HCT116 (cell line): ENCODE results near the gene METTL15. TPM values are rescaled to one million over a fixed set of nuclear protein-coding genes. Genes with fewer than 3 reads are reported as not detected.

ENCODE experiments used
- ATAC-seq: fragments of 200-7000 bp; cut with Tn5 transposase; 2 replicates; pipeline ENCODE4 v1.9.1; 2020; ENCODE audit warnings: mild to moderate bottlenecking, moderate library complexity
- BruUV-seq: library from RNA; stranded (reverse); fragments of 400-500 nt; replicated peaks from 2 replicates; lab custom pipeline; 2021; lab: Mats Ljungman, UMichigan
- CTCF ChIA-PET: fragments of 300-600 bp; sonication (Branson Sonifier 250); formaldehyde crosslinking; loops from one replicate; lab custom pipeline; 2021; ENCODE audit warnings: antibody characterized with exemption; lab: Charles Lee
- POLR2A ChIA-PET: fragments of 300-600, 350-600 bp; sonication (Branson Sonifier 250); formaldehyde crosslinking; loops from one replicate; lab custom pipeline; 2021; ENCODE audit warnings: antibody characterized with exemption; lab: Charles Lee
- RAD21 ChIA-PET, 2 experiments: fragments of 300-600 bp; sonication (Branson Sonifier 250); formaldehyde crosslinking; loops; one replicate each; lab custom pipeline; 2023; ENCODE audit warnings: low total read pairs in 2 of 2; ENCODE audit not compliant: uncharacterized antibody in 2 of 2, unreplicated experiment in 2 of 2, low non-redundant PET in 1 of 2; lab: Charles Lee
- DNase-seq: peaks from one replicate; pipeline ENCODE4 v3.0.0-alpha.2; 2010; ENCODE audit warnings: low read depth, low spot score
- H2AFZ ChIP-seq: fragments of 200-600 bp; shearing (Covaris generic), sonication (generic); 2 replicates; pipeline ENCODE4 v1.6.1; 2017; ENCODE audit warnings: low read depth, mixed run types, mixed read lengths, antibody characterized with exemption, low read length; ENCODE audit not compliant: poor library complexity, severe bottlenecking
- H3K27ac ChIP-seq: 2 replicates; pipeline ENCODE4 v1.5.1; 2012; ENCODE audit warnings: low read depth, low read length
- H3K27me3 ChIP-seq: fragments of 200-600 bp; sonication (generic); 2 replicates; pipeline ENCODE4 v1.6.1; 2016; ENCODE audit warnings: mixed run types, low read length, mixed read lengths; ENCODE audit not compliant: insufficient read depth
- H3K36me3 ChIP-seq, 2 experiments: fragments of 200-500 bp in 1 of 2; fragments of 200-600 bp in 1 of 2; sonication (Bioruptor generic) in 1 of 2; sonication (generic) in 1 of 2; 2 replicates each; pipeline versions ENCODE4 v1.5.1 to v1.6.1; 2014 to 2016; ENCODE audit warnings: low read length in 2 of 2, inconsistent platforms in 1 of 2, mixed read lengths in 1 of 2, mixed run types in 1 of 2; ENCODE audit not compliant: insufficient read depth in 2 of 2, control insufficient read depth in 1 of 2
- H3K4me1 ChIP-seq, 2 experiments: fragments of 200-600 bp in 1 of 2; sonication (generic) in 1 of 2; 2 replicates each; pipeline versions ENCODE4 v1.5.1 to v1.6.1; 2012 to 2017; ENCODE audit warnings: low read length in 2 of 2, inconsistent platforms in 1 of 2, mild to moderate bottlenecking in 1 of 2, mixed read lengths in 1 of 2, mixed run types in 1 of 2, moderate library complexity in 1 of 2; ENCODE audit not compliant: insufficient read depth in 2 of 2, control insufficient read depth in 1 of 2
- H3K4me2 ChIP-seq: fragments of 200-600 bp; sonication (generic); 2 replicates; pipeline ENCODE4 v1.6.1; 2017; ENCODE audit warnings: mixed run types, low read length, mixed read lengths
- H3K4me3 ChIP-seq, 2 experiments: fragments of 200-600 bp in 1 of 2; sonication (generic) in 1 of 2; replicated peaks in 1 of 2; 2 replicates each; pipeline ENCODE4 v1.5.1; 2011 to 2016; ENCODE audit warnings: low read length in 2 of 2, control low read depth in 1 of 2, low read depth in 1 of 2, mild to moderate bottlenecking in 1 of 2, mixed read lengths in 1 of 2, mixed run types in 1 of 2
- H3K79me2 ChIP-seq: fragments of 200-600 bp; sonication (generic); 2 replicates; pipeline ENCODE4 v1.6.1; 2017; ENCODE audit warnings: mild to moderate bottlenecking, mixed run types, low read length, moderate library complexity, mixed read lengths; ENCODE audit not compliant: insufficient read depth
- H3K9ac ChIP-seq: fragments of 200-600 bp; sonication (generic); 2 replicates; pipeline ENCODE4 v1.6.1; 2016; ENCODE audit warnings: low read length, mixed read lengths
- H3K9me2 ChIP-seq: fragments of 200-600 bp; sonication (generic), shearing (Covaris generic); 2 replicates; pipeline ENCODE4 v1.6.1; 2017; ENCODE audit warnings: mixed run types, mild to moderate bottlenecking, moderate library complexity; ENCODE audit not compliant: insufficient read depth
- H3K9me3 ChIP-seq, 2 experiments: fragments of 200-500 bp in 1 of 2; fragments of 200-600 bp in 1 of 2; sonication (Bioruptor generic) in 1 of 2; sonication (generic) in 1 of 2; 2 replicates each; pipeline ENCODE4 v1.6.1; 2014 to 2017; ENCODE audit warnings: low read length in 2 of 2, mixed read lengths in 2 of 2, inconsistent platforms in 1 of 2, low read depth in 1 of 2, mild to moderate bottlenecking in 1 of 2, mixed run types in 1 of 2, moderate library complexity in 1 of 2; ENCODE audit not compliant: control insufficient read depth in 1 of 2, insufficient read depth in 1 of 2
- H4K20me1 ChIP-seq: fragments of 200-600 bp; sonication (generic), shearing (Covaris generic); 2 replicates; pipeline ENCODE4 v1.6.1; 2017; ENCODE audit warnings: mixed run types, mild to moderate bottlenecking, moderate library complexity; ENCODE audit not compliant: insufficient read depth
- CBX3 ChIP-seq: IDR thresholded peaks from 2 replicates; pipeline ENCODE4 v1.6.1; 2012; ENCODE audit warnings: low read depth
- CEBPB ChIP-seq: IDR thresholded peaks from 2 replicates; pipeline ENCODE4 v1.6.1; 2012; ENCODE audit warnings: low read depth
- CTCF ChIP-seq, 3 experiments: fragments of 200-600 bp in 1 of 3; sonication (generic) in 1 of 3; IDR thresholded peaks in 2 of 3; conservative IDR thresholded peaks in 1 of 3; 2 replicates each; pipeline ENCODE4 v1.5.1; 2012 to 2017; ENCODE audit warnings: low read depth in 2 of 3, low read length in 2 of 3, antibody characterized with exemption in 1 of 3, borderline replicate concordance in 1 of 3, control low read depth in 1 of 3, mild to moderate bottlenecking in 1 of 3, mixed read lengths in 1 of 3, mixed run types in 1 of 3, moderate library complexity in 1 of 3; ENCODE audit not compliant: insufficient read depth in 1 of 3
- ELF1 ChIP-seq: IDR thresholded peaks from 2 replicates; pipeline ENCODE4 v1.6.1; 2012; ENCODE audit warnings: low read depth, borderline replicate concordance
- EZH2 ChIP-seq: fragments of 200-600 bp; sonication (generic); IDR thresholded peaks from 2 replicates; pipeline ENCODE4 v1.6.1; 2017; ENCODE audit warnings: antibody characterized with exemption, mixed run types
- EZH2phosphoT487 ChIP-seq: fragments of 200-600 bp; IDR thresholded peaks from 2 replicates; pipeline ENCODE4 v1.6.1; 2018; ENCODE audit warnings: antibody characterized with exemption, borderline replicate concordance
- JUND ChIP-seq: IDR thresholded peaks from 2 replicates; pipeline ENCODE4 v1.6.1; 2012
- RAD21 ChIP-seq: IDR thresholded peaks from 2 replicates; pipeline ENCODE4 v1.6.1; 2012; ENCODE audit warnings: low read depth, mild to moderate bottlenecking
- REST ChIP-seq: IDR thresholded peaks from 2 replicates; pipeline ENCODE4 v1.6.1; 2012; ENCODE audit warnings: low read depth
- SRF ChIP-seq: IDR thresholded peaks from 2 replicates; pipeline ENCODE4 v1.6.1; 2012; ENCODE audit warnings: low read depth
- TCF7L2 ChIP-seq: IDR thresholded peaks from 2 replicates; pipeline ENCODE4 v1.7.0; 2011; ENCODE audit warnings: borderline replicate concordance, inconsistent platforms; ENCODE audit not compliant: insufficient read depth, insufficient read length; ENCODE audit errors: extremely low read depth
- ZBTB33 ChIP-seq: IDR thresholded peaks from 2 replicates; pipeline ENCODE4 v1.6.1; 2011; ENCODE audit warnings: mild to moderate bottlenecking, low read length, moderate library complexity; ENCODE audit not compliant: insufficient replicate concordance; ENCODE audit errors: extremely low read depth
- ZFX ChIP-seq: fragments of 450-650 bp; IDR thresholded peaks from 2 replicates; pipeline ENCODE4 v1.6.1; 2017
- ZNF274 ChIP-seq: fragments of 200-500 bp; sonication (Bioruptor generic); IDR thresholded peaks from 2 replicates; pipeline ENCODE4 v1.6.1; 2014; ENCODE audit warnings: mild to moderate bottlenecking, low read depth, low read length, inconsistent platforms
- intact Hi-C: fragments of 100-400 bp; cut with micrococcal nuclease; formaldehyde crosslinking; loops from 2 replicates; pipeline ENCODE4 v1.10.0; 2022
- total RNA-seq: library from RNA; stranded (reverse); gene quantifications from one replicate; pipeline ENCODE4 v1.2.1, GENCODE V29; 2021; ENCODE audit not compliant: unreplicated experiment

Gene METTL15
- total RNA-seq, 1 experiment from 2014 or later = 25.3 TPM

GRCh38 chr11:28257761-28258160 lies 149.6 kb downstream of the METTL15 start:
- Histone ChIP-seq H2AFZ (no peak overlapping the region), H4K20me1 (no peaks in the 10 kb centered on the region), H3K9ac (no peak overlapping the region), H3K4me3 (no peak overlapping the region), H3K27me3 (no peaks in the 10 kb centered on the region), H3K9me3 (no peaks in the 10 kb centered on the region), H3K27ac (no peak overlapping the region), H3K36me3 (no peaks in the 10 kb centered on the region), H3K79me2 (peaks cover 16% of the 10 kb centered on the region), H3K4me1 (no peaks in the 10 kb centered on the region; a peak in 1 of 4 replicates), H3K4me2 (no peak overlapping the region), H3K9me2 (no peaks in the 10 kb centered on the region)
- ChIA-PET POLR2A (no interaction called here), CTCF (no interaction called here), RAD21 (no interaction called here)
- ATAC-seq (no peak), DNase-seq (no peak)
- intact Hi-C loops = no loop called here
- TF ChIP-seq EZH2phosphoT487 (no peak), ZFX (no peak), TCF7L2 (no peak), ZNF274 (no peak), SRF (no peak), JUND (no peak), EZH2 (no peak), ELF1 (no peak), CBX3 (no peak), REST (no peak), CEBPB (no peak), ZBTB33 (no peak), CTCF (IDR thresholded peaks at IDR 0.05 in 2 of 3, conservative IDR thresholded peaks at IDR 0.05 in 1 of 3; ENCODE audit: borderline replicate concordance in 1 of 3, insufficient read depth in 1 of 3, low read depth in 2 of 3, low read length in 2 of 3) (no peak), RAD21 (no peak)
- BruUV-seq = no TSS peak
